GM18861 (cell line): ENCODE results near the gene ZSWIM5.

Experiments used
- ATAC-seq: cut with Tn5 transposase; IDR thresholded peaks from one replicate; pipeline ENCODE4 v1.9.1; 2021; ENCODE audit not compliant: unreplicated experiment

The ZSWIM5 gene

DNA sequence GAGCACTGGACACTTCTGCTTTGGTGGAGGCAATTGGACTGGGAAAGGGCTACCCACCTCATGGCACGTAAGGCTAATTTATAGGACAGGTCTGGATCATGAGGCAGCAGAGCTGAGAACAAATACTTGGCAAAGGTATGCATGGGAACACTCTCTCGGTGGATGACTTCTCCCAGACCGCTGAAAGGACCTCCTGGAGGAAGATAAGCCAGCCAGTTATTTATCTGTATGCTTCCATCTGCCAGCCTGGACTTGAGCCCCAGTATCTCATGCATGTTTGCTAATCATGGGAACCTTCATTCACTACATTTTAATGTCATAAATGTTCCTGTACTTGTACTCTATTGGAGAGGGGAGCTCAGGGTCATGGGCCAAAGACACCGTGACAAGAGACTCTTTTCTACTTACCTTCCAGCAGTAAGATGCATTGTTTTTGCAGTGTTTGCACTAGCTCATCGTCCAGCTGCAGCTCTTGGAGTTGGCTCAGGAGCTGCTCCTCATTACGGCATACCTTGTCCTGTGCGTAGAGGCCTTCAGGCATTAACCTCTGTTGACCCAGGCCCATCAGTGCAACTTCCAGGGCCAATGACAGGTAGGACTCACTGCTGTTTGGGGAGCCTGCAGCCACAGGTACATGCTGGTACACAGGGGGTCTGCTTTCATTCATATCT is 170.6 kb downstream of the ZSWIM5 start:
- no peak for ATAC-seq

DNA sequence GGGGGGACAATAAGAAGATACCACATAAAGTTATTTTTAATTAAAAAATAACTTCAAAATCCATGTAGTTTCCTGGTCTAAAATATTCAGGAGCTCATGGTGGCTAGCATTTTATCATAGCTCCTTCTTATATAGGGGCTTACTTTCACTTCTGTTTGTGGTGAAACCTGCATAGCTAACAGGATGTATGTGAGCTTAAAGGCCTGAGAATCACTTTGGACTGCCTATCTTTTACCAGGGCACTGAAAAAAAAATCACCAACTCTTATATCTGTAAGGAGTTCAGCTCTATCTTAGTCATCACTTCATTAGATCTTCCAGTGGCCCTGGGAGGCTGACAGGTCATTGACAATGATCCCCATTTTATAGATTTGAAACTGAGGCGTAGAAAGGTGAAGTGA is 173.0 kb downstream of the ZSWIM5 start:
- ATAC-seq, result no peak

DNA sequence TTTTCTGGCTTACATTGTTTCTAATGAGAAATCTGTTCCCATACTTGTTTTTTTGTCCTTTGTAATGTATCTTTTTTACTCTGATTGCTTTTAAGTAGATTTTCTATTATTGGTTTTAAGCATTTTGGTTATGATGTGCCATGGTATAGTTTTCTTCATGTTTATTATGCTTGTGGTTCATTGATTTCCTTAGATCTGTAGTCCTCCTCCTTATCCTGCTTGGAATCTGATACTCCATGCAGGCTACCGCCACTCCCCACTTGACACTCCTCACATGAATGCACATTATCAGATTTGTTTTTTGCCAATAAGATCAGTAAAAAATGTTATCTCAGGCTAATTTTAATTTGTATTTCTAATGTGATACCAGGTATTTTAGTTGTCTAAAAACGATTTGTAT is 173.6 kb downstream of the ZSWIM5 start:
- no peak for ATAC-seq

DNA sequence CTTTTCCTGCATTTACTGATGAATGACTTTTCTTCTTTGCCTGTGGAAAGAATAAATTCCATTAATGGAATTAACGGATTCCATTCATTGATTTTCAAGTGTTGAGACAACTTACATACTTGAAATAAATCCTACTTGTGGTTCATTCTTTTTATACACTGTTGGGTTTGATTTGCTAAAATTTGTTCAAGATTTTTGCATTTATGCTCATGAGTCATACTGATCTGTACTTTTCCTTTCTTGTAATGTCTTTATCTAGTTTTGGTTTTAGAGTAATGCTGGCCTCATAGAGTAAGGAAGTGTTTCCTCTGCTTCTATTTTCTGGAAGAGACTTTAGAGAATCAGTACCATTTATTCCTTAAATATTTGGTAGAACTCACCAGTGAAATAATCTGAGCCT is 180.0 kb downstream of the ZSWIM5 start:
- ATAC-seq, result no peak

DNA sequence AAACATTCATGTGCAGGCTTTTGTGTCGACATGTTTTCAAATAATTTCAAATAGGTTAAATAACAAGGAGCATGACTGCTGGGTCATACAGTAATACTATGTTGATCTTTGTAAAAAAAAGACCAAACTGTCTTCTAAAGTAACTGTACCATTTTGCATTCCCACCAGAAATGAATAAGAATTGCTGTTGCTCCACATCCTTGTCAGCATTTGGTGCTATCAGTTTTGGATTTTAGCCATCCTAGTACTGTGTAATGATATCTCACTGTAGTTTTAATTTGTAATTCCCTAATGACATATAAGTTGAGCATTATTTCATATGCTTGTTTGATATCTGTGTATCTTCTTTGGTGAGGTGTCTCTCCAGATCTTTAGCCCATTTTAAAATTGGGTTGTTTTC is 182.7 kb downstream of the ZSWIM5 start:
- no peak for ATAC-seq

DNA sequence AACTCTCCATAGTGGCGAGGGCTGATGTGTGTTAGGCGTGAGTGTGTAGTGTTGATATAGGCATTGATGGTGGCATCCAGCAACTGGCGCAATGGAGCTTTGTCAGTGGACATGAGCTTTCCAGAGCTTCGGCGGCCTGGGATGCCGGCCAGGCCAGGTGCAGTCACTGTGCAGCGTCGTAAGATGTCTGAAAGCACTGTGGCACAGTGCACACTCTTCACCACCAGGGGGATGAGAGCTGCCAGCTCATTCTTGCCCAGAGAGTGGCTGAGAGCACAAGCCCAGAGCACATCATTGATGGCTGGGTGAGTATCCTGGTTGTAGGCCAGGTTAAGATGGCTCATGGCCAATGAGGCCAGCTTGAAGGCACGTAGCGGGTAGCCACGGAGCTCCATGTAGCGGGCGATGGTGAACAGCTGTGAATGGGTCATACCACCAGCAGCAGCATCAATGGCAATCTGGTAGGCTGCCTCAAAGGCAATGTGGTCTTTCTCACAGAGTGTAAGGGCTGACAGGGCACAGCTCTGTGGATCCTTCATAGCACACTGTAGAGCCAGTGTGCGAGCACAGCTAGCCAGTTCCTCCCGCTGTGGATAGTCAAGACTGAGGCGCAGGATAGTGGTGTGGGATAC is 187.7 kb downstream of the ZSWIM5 start:
- ATAC-seq, result no peak

DNA sequence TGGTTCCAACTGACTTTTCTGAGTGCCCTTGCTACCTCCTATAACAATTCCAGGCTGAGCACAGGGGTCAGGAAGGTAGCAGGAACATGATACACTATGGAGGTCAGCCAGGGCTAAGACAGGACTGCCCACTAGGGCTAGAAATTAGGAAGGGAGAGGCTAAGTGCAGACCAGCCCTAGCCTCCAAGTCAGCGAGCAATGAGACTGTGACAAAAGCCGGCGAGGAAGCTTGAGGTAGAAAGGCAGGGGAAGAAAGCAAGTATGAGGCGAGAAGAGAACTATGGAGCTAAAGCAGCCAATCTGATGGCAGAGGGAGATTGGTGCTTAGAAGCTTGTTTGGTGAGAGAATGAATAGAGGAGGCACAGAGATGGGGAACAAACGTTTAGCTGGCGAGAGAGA is 189.6 kb downstream of the ZSWIM5 start:
- no peak for ATAC-seq

DNA sequence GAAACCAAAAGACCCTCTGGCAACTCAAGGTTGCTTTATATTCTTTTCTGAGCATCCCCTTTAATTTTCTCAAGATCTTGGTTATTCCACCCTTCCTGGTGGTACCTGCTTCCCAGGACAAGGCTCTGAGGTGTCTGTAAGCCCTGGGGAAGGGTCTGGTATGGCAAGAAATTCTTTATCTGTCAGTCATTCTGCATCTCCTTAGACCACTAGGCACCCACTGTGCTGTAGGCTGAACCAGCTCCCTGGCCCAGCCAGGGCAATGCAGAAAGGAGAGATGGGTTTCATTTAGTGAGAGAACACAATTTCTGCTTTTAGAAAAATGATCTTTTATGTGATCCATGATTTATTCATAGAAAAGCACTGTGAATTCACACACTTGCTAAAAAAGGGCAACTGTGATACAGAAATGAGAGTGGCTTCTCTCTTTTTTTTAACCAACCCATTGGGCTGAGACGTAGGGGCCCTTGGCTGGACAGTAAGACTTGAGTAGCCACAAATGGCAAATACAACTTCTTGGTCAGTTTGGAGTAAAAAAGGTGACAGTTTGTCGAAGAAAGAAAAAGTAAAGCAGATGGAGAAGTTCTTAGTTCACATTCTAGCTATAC is 190.2 kb downstream of the ZSWIM5 start:
- no peak for ATAC-seq

DNA sequence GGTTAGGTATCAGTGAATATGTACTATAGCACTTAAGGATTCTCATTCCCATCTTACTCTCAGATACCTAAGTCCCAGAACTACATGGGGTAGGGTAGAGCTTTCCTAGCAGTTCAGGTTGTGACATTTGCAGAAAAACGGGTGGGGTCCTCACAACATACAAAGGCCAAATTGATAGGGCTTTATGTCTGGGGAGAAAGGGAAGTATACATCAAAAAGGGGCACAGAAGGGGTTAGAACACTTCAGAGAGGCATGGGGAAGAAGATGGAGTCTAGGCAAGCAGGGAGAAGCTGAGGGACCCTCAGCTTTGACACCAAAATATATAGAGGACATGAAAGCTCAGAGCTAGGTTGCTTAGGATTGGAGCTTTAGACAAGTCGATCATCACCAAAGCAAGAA is 190.7 kb downstream of the ZSWIM5 start:
- no peak for ATAC-seq

DNA sequence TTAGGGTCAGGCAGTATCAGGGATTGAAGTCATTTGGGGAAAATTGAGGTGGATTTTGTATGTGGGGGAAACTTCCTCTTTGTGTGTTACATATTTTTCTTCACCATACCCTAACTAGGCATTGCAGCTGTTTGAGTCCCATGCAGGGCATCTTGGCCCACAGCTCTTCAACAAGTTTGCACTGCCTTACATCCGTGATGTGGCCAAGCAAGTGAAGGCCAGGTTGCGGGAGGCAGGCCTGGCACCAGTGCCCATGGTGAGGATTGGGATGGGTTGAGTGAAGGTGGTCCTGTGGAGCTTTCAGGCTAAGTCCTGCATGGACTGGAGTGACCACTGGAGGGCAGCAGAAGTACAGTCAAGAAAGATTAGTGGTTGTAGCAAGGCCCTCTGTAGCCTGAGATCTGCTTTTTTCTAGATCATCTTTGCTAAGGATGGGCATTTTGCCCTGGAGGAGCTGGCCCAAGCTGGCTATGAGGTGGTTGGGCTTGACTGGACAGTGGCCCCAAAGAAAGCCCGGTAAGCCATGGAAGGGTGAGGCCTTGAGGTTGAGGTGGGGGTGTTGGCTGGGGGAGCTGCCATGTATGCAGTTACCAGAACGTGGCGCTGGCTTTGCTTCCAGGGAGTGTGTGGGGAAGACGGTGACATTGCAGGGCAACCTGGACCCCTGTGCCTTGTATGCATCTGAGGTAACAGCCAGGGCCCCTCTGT is 191.9 kb downstream of the ZSWIM5 start:
- ATAC-seq, result no peak

DNA sequence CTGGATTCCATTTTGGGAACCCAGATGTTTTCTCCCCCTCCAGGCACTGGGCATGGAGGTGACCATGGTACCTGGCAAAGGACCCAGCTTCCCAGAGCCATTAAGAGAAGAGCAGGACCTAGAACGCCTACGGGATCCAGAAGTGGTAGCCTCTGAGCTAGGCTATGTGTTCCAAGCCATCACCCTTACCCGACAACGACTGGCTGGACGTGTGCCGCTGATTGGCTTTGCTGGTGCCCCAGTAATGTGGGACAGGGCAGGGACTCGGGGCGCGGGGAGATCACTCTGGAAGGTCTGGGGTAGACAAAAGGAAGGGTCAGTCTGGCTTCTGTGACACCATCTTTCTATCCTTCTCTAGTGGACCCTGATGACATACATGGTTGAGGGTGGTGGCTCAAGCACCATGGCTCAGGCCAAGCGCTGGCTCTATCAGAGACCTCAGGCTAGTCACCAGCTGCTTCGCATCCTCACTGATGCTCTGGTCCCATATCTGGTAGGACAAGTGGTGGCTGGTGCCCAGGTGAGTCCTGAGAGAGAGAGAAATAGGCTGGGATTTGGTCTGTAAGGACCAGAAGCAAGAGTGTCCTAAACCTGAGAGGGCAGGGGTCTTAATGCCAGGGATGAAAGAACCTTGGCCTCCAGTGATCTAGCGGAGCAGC is 192.7 kb downstream of the ZSWIM5 start:
- no peak for ATAC-seq

DNA sequence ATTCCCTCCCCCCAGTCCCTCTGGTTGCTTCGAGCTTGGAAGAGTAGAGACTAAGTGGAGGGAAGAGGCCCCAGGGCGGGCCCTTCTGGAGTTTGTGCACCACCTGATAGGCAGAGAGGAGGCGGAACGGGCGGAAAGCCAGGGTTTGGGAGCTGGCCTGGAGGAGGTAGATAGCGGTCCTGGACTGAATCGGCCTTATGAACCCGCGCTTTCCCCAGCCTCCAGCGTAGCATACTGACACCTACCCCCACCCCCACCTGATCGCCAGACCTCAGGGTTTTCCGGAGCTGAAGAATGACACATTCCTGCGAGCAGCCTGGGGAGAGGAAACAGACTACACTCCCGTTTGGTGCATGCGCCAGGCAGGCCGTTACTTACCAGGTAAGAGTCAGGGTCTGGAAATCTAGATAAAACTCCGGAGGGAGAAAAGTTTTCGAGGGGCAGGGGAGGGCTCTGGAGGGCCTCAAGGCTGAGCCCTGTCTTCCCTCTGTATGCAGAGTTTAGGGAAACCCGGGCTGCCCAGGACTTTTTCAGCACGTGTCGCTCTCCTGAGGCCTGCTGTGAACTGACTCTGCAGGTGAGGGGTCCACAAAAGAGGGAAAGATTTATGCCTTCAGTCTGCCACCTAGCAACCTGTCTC is 193.6 kb downstream of the ZSWIM5 start:
- no peak for ATAC-seq

DNA sequence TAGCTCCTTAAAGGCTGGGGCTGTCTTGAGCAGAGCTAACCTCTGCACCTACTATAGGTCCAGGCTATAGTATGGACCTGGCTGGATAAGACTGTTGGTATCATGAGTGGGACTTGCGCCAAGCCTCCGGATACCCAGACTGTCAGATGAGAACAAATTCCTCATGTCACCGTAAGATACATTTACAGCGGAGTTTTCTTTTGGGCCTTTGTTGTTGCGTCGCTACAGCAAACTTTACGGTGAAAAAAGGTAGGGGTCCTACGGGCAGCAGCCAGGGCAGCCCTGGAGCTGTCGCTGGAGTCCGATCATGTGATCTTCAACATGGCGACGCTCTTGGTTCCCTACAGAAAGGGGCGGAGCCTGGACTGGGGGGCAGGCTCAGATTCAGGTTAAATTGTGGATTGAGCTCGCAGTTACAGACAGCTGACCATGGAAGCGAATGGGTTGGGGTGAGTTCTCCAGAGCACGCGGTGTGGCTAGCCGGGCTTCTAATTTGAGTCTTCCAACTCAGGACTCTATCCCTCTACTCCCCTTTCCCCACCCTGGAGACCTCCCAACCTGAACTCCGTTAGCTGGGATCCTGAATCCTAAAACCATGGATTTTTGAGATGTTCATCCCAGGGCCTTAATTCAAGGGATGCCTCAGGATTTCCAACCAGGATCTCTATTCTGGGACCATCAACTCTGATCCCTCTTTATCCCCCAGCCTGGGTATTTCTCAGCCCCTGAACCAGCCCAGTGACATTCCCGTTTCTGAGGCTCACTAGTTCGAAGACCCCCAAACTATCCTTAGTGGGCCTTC is 194.4 kb downstream of the ZSWIM5 start, which contains the start of gene UROD:
TSS of gene UROD (plus strand) at position 418 of the 802 bp plus-strand sequence. CDS start at position 430, 12 bp downstream.
- peak; percentile 60 for ATAC-seq

DNA sequence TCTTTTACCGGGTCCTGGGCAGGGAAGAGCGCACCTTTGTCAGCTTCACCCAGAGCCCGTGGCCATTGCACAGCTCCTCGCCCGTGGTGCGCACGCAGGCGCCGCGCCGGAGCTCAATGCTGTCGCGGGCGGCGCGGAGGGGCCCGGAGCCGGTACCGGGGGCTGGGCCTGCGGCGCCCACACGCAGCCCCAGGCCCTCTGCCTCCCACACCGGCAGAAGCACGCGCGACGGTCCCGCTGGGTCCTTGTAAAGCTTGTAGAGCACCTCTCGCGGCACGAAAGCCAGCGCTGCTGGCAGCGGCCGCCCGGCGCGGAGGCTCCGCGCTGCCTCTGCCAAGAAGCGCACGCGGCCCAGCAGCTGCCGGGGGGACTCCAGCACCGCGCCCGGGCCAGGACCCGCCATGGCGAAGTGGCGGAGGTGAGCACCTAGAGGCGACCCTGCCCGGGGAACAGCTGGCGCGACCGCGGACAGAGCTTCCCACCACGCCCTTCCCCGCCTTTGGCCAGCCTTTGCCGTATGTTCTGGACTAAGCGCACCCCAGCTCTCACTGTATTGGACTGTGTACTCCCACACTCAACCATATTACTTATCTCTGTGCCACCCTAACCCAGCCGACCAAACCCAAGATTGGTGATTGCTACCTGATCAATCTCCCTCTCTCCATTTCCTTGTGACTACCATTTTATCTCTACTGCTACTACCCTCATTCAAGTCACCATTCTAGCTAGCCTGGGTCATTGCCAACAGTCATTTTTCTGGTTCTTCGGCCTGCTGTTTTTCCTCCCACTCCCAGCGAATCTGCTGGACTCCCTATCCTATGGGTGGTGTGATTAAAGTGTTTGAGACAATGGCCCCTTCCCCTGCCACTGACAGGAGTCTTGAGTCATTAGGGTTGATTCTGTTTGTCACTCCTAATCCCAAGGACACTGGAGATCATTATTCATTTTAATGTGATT is 195.3 kb downstream of the ZSWIM5 start, which contains the start of gene HECTD3:
TSS of gene HECTD3 (minus strand) at position 470 of the 957 bp plus-strand sequence. CDS start at position 403, 67 bp downstream.
- peak; percentile 52 for ATAC-seq

DNA sequence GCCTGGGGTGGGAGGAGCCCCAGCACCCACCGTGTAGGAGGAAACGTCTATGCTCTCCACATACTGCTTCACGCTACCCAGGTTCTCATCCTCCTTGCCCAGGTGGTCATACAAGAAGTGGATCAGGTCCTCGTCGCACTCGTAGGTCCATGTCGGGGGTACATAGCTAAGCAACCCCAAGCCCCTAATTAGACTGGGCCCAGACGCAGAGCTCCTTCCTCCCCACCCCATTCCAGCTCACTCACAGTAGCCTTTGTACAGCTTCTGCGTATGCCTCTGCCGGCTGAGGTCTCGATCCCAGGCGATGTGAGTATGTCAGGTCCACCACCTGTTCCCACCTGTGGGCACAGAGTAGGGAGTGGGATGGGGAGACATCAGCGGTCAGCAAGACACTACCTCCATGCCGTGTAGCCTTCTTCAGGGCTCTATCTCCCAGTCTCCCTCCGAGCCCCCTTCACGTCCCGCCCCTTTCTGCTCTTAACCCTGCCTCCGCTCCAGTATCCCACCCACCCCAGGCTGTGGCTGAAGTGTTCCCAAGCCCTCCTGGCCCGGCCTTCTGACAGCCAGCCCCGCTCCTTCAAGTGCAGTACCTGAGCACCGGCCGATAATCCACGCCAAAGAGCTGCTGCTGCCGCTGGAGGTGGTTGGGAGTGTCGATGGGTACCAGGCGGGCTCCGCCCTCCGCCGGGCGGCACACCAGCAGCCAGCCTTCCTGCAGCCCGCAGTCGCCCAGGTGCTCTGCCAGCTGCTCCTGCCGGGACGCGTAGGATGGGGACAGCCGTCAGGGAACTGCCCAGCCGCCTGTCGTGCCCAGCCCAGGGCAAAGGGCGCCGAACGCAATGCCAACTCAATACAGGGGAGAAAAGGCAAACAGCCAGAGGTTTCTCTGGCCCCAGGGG is 196.2 kb downstream of the ZSWIM5 start:
- ATAC-seq, result no peak

DNA sequence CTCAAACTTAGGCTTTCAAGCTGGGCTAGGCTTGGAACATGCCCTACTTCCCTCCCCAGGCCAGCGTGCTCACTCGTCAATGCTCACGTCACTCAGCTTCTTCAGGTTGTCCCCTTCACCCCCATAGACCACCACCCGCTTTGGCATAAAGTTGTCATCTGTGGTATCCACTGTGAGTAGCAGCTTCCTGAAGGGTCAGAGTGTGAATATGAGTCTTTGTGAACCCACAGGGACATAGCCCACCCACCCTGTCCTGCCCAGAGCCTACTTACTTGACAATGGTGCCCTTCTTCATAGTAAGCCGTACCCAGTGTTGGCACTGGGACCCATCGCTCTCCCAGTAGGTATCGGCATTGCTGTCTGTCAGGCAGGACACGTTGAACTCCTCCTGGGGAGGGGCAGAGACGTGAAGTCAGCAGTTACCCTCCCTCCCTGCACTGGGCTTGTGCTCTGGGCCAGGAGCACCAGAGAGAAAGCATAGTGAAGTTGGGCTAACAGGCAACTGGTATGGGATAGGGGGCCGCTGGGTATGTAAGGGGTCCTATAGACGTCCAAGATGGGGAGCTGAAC is 197.0 kb downstream of the ZSWIM5 start:
- no peak for ATAC-seq

DNA sequence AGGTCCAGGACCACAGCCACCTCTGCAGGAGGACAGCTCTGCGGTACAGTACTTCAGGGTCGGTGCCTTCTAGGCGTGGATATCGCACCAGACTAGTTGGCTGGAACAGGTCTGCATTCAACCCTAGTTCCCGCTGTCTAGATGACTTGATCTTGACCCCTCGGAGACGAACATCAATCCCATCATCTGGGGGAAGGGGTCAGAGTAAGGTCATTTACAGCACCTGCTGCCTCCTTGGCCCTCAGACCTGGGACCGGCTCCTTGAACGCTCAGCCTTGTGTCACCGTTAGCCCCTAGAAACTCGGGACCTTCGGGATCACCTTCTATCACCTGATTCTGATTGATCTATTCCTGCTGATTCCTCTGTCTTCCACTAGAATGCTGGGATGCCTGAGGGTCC is 197.9 kb downstream of the ZSWIM5 start:
- no peak for ATAC-seq
